ENCODE data around the gene MAPKAPK5.

GRCh38 chr12:111828338-111828979 lies 13.6 kb upstream of the MAPKAPK5 start:
- no peak for TF ChIP-seq CTCF (IDR thresholded peaks at IDR 0.05; ENCODE audit: low read depth, low read length)
- TF ChIP-seq MAX (IDR thresholded peaks at IDR 0.05; ENCODE audit: low read depth, low read length) = no peak
